HG03103 (cell line): ENCODE results near the gene GAGE12H.
"Not testable (repeated sequence)": the region's sequence is repeated elsewhere in the genome, so short reads cannot be mapped to it uniquely, and the experiment has no call there.

Experiments used
- ATAC-seq: cut with Tn5 transposase; IDR thresholded peaks from one replicate; pipeline ENCODE4 v1.9.1; 2021; ENCODE audit warnings: low read depth; ENCODE audit not compliant: unreplicated experiment

GAGE12H gene

GRCh38 chrX:49579649-49580048 is at the start of gene GAGE12H:
Gene GAGE12H (plus strand): TSS chrX:49579949. CDS start chrX:49581104, 1,155 bp downstream.
- ATAC-seq, result not testable (repeated sequence)

- not testable (repeated sequence) for ATAC-seq
Observed at GRCh38 chrX:49531877-49532276, 47.9 kb upstream of the GAGE12H start, which contains the start of gene GAGE12C. Gene GAGE12C (plus strand): TSS chrX:49532177. CDS start chrX:49533332, 1,155 bp downstream.

GRCh38 chrX:49541433-49541832 is 38.3 kb upstream of the GAGE12H start, which contains the start of gene GAGE12D:
Gene GAGE12D (plus strand): TSS chrX:49541733. CDS start chrX:49542888, 1,155 bp downstream.
- not testable (repeated sequence) for ATAC-seq

GRCh38 chrX:49550989-49551388 is 28.8 kb upstream of the GAGE12H start, which contains the start of gene GAGE12E:
Gene GAGE12E (plus strand): TSS chrX:49551289. CDS start chrX:49552444, 1,155 bp downstream.
- not testable (repeated sequence) for ATAC-seq

- ATAC-seq, result not testable (repeated sequence)
Observed at GRCh38 chrX:49560542-49560941, 19.2 kb upstream of the GAGE12H start, which contains the start of gene GAGE12F. Gene GAGE12F (plus strand): TSS chrX:49560842. CDS start chrX:49561997, 1,155 bp downstream.

- ATAC-seq, result not testable (repeated sequence)
Observed at GRCh38 chrX:49568728-49569127, 11.0 kb upstream of the GAGE12H start.

- ATAC-seq, result not testable (repeated sequence)
Observed at GRCh38 chrX:49569152-49569551, 10.6 kb upstream of the GAGE12H start.

- ATAC-seq, result not testable (repeated sequence)
Observed at GRCh38 chrX:49570100-49570499, 9.6 kb upstream of the GAGE12H start, which contains the start of gene GAGE12G. Gene GAGE12G (plus strand): TSS chrX:49570400. CDS start chrX:49571555, 1,155 bp downstream.

GRCh38 chrX:49589196-49589595 is 9.4 kb downstream of the GAGE12H start, which contains the start of gene GAGE2A:
Gene GAGE2A (plus strand): TSS chrX:49589496. CDS start chrX:49590651, 1,155 bp downstream.
- ATAC-seq, result not testable (repeated sequence)

- ATAC-seq, result not testable (repeated sequence)
Observed at GRCh38 chrX:49589769-49590478, 10.2 kb downstream of the GAGE12H start.

- ATAC-seq, result not testable (repeated sequence)
Observed at GRCh38 chrX:49590488-49590887, 10.7 kb downstream of the GAGE12H start.

GRCh38 chrX:49598720-49599119 is 19.0 kb downstream of the GAGE12H start, which contains the start of gene GAGE1:
Gene GAGE1 (plus strand): TSS chrX:49599020. CDS start chrX:49600175, 1,155 bp downstream.
- not testable (repeated sequence) for ATAC-seq

GRCh38 chrX:49610718-49611310 is 31.1 kb downstream of the GAGE12H start:
- no peak for ATAC-seq

- no peak for ATAC-seq
Observed at GRCh38 chrX:49618574-49618973, 38.8 kb downstream of the GAGE12H start.

- no peak for ATAC-seq
Observed at GRCh38 chrX:49627086-49627777, 47.5 kb downstream of the GAGE12H start.
